ENCODE data around the gene CABCOCO1.

GRCh38 chr10:61721431-61721830, 58.7 kb downstream of the CABCOCO1 start:
- no peak for TF ChIP-seq CTCF (conservative IDR thresholded peaks at IDR 0.05; ENCODE audit: low read depth, low read length)
- TF ChIP-seq EZH2 (IDR thresholded peaks at IDR 0.05; ENCODE audit: borderline replicate concordance, low read depth, low read length, poor library complexity, severe bottlenecking), result no peak

Measured in A673 (cell line).